Rectal smooth muscle tissue (tissue), 1 donor: ENCODE measurements around the gene SPINDOC.
"Not testable (repeated sequence)": the region's sequence is repeated elsewhere in the genome, so short reads cannot be mapped to it uniquely, and the experiment has no call there.

Experiments
- H3K27ac ChIP-seq: one replicate; pipeline ENCODE4 v1.7.0; 2013; ENCODE audit warnings: low read depth, low read length, inconsistent platforms
- H3K27me3 ChIP-seq: one replicate; pipeline ENCODE4 v1.7.0; 2013; ENCODE audit warnings: low read length; ENCODE audit not compliant: control insufficient read depth, insufficient read depth
- H3K36me3 ChIP-seq: one replicate; pipeline ENCODE4 v1.7.0; 2013; ENCODE audit warnings: low read length; ENCODE audit not compliant: control insufficient read depth, insufficient read depth
- H3K4me1 ChIP-seq: one replicate; pipeline ENCODE4 v1.7.0; 2013; ENCODE audit warnings: low read length; ENCODE audit not compliant: control insufficient read depth, insufficient read depth
- H3K4me3 ChIP-seq: one replicate; pipeline ENCODE4 v1.7.0; 2013; ENCODE audit warnings: low read length
- H3K9ac ChIP-seq: one replicate; pipeline ENCODE4 v1.7.0; 2013; ENCODE audit warnings: low read length

SPINDOC gene

GRCh38 chr11:63769714-63770455 lies 43.4 kb upstream of the SPINDOC start:
- peak overlapping the region; percentile 68 for H3K4me3 ChIP-seq
- H3K27ac ChIP-seq: no peak overlapping the region
- no peaks in the 10 kb centered on the region for H3K27me3 ChIP-seq
- peaks cover 4% of the 10 kb centered on the region for H3K4me1 ChIP-seq
- no peaks in the 10 kb centered on the region for H3K36me3 ChIP-seq
- no peak overlapping the region for H3K9ac ChIP-seq

GRCh38 chr11:63770763-63771162 lies 42.5 kb upstream of the SPINDOC start:
- H3K27ac ChIP-seq: no peak overlapping the region
- H3K4me1 ChIP-seq: peaks cover 4% of the 10 kb centered on the region

GRCh38 chr11:63771741-63772318 lies 41.4 kb upstream of the SPINDOC start:
- not testable (repeated sequence) for H3K9ac ChIP-seq, H3K4me3 ChIP-seq, H3K27ac ChIP-seq, H3K4me1 ChIP-seq, H3K36me3 ChIP-seq, H3K27me3 ChIP-seq

More at GRCh38 chr11:63770763-63771162, 42.5 kb upstream of the SPINDOC start:
- no peaks in the 10 kb centered on the region for H3K36me3 ChIP-seq
- no peak overlapping the region for H3K4me3 ChIP-seq
- H3K27me3 ChIP-seq: no peaks in the 10 kb centered on the region
- no peak overlapping the region for H3K9ac ChIP-seq

- Histone ChIP-seq H3K4me1 (no peaks in the 10 kb centered on the region), H3K36me3 (no peaks in the 10 kb centered on the region), H3K27me3 (no peaks in the 10 kb centered on the region), H3K27ac (no peak overlapping the region), H3K4me3 (no peak overlapping the region), H3K9ac (no peak overlapping the region)
These were observed 38.1 kb upstream of the SPINDOC start for GRCh38 chr11:63775191-63775590.

GRCh38 chr11:63779039-63779438 lies 34.2 kb upstream of the SPINDOC start:
- H3K27ac ChIP-seq: no peak overlapping the region

GRCh38 chr11:63782749-63783148 lies 30.5 kb upstream of the SPINDOC start:
- Histone ChIP-seq H3K4me1 (no peaks in the 10 kb centered on the region), H3K36me3 (no peaks in the 10 kb centered on the region), H3K4me3 (no peak overlapping the region), H3K9ac (no peak overlapping the region), H3K27ac (no peak overlapping the region), H3K27me3 (no peaks in the 10 kb centered on the region)

More at GRCh38 chr11:63779039-63779438, 34.2 kb upstream of the SPINDOC start:
- H3K27me3 ChIP-seq: no peaks in the 10 kb centered on the region
- H3K36me3 ChIP-seq: no peaks in the 10 kb centered on the region
- H3K9ac ChIP-seq: no peak overlapping the region
- no peaks in the 10 kb centered on the region for H3K4me1 ChIP-seq
- no peak overlapping the region for H3K4me3 ChIP-seq

GRCh38 chr11:63783925-63784592 lies 29.2 kb upstream of the SPINDOC start:
- H3K9ac ChIP-seq: no peak overlapping the region
- no peaks in the 10 kb centered on the region for H3K27me3 ChIP-seq
- no peaks in the 10 kb centered on the region for H3K36me3 ChIP-seq
- H3K4me3 ChIP-seq: no peak overlapping the region
- H3K27ac ChIP-seq: no peak overlapping the region
- no peaks in the 10 kb centered on the region for H3K4me1 ChIP-seq

GRCh38 chr11:63785823-63786222 lies 27.4 kb upstream of the SPINDOC start:
- no peaks in the 10 kb centered on the region for H3K36me3 ChIP-seq
- no peak overlapping the region for H3K27ac ChIP-seq
- H3K9ac ChIP-seq: no peak overlapping the region

GRCh38 chr11:63791495-63792167 lies 21.6 kb upstream of the SPINDOC start:
- H3K27me3 ChIP-seq: no peaks in the 10 kb centered on the region
- H3K4me3 ChIP-seq: no peak overlapping the region
- no peaks in the 10 kb centered on the region for H3K36me3 ChIP-seq
- no peak overlapping the region for H3K27ac ChIP-seq
- no peak overlapping the region for H3K9ac ChIP-seq
- H3K4me1 ChIP-seq: no peaks in the 10 kb centered on the region

More at GRCh38 chr11:63785823-63786222, 27.4 kb upstream of the SPINDOC start:
- H3K4me3 ChIP-seq: no peak overlapping the region
- H3K27me3 ChIP-seq: no peaks in the 10 kb centered on the region
- H3K4me1 ChIP-seq: no peaks in the 10 kb centered on the region

GRCh38 chr11:63793161-63793560 lies 20.1 kb upstream of the SPINDOC start:
- Histone ChIP-seq H3K27ac (no peak overlapping the region), H3K36me3 (no peaks in the 10 kb centered on the region), H3K27me3 (no peaks in the 10 kb centered on the region), H3K9ac (no peak overlapping the region), H3K4me1 (no peaks in the 10 kb centered on the region), H3K4me3 (no peak overlapping the region)

- no peaks in the 10 kb centered on the region for H3K36me3 ChIP-seq
- H3K27me3 ChIP-seq: no peaks in the 10 kb centered on the region
These were observed 18.2 kb upstream of the SPINDOC start for GRCh38 chr11:63795066-63795465.

GRCh38 chr11:63800921-63801320 lies 12.3 kb upstream of the SPINDOC start:
- Histone ChIP-seq H3K27me3 (no peaks in the 10 kb centered on the region), H3K4me3 (no peak overlapping the region), H3K36me3 (no peaks in the 10 kb centered on the region), H3K9ac (no peak overlapping the region), H3K4me1 (no peaks in the 10 kb centered on the region), H3K27ac (no peak overlapping the region)

More at GRCh38 chr11:63795066-63795465, 18.2 kb upstream of the SPINDOC start:
- Histone ChIP-seq H3K27ac (no peak overlapping the region), H3K9ac (no peak overlapping the region), H3K4me3 (no peak overlapping the region), H3K4me1 (no peaks in the 10 kb centered on the region)
